Measurements from ENCODE around the gene MYO3B.

The MYO3B gene

DNA sequence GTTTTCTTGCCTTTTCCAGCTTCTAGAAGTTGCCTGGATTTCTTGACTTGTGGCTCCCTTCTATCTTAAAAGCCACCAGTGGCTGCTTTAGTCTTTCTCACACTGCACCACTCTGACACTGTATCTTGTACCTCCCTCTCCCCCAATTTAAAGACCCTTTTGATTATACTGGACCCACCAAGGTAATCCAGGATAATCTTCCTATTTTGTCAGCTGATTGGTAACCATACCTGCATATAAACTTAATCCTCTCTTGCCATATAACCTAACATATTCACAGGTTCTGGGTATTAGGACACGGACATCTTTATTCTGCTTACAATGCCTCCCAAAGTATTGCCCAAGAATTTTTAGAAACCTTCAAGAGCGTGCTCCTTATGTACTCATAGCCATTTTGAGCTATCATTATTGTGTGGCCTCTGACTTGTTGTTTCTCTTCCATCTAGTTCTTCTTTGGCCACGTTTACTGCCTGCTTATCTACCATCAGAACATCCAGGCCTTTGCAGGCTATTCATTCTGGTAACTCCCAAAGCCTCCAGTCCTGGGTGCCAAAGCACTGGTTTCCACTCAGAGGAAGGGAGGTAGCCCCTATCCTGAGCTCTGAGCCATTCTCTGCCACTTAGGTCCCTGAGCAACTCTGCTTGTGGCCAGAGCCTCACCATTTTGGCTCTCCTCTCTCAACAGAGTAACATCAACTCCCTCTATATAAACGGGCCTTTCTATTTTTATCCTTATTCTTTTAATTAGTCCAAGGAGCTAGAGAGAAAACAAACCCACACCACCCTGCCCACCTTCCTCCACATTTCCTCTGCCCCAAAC, 70.8 kb downstream of the MYO3B start:
- H3K9me3 ChIP-seq (ENCODE audit: control insufficient read depth, low read length) = no peaks in the 10 kb centered on the region
- H3K4me3 ChIP-seq (ENCODE audit: insufficient read depth in 1 of 2, low read depth in 1 of 2, low read length in 2 of 2) = no peak overlapping the region
- H2BK12ac ChIP-seq (ENCODE audit: low read length in 2 of 2) = no peak overlapping the region
- no peak overlapping the region for H2BK120ac ChIP-seq (ENCODE audit: low read depth, low read length)
- no peak overlapping the region for H3K4ac ChIP-seq (ENCODE audit: low read depth in 1 of 2, low read length in 2 of 2)
- H4K8ac ChIP-seq (ENCODE audit: low read length) = no peak overlapping the region
- no peak overlapping the region for H3K18ac ChIP-seq (ENCODE audit: low read depth in 1 of 2, low read length in 2 of 2)
- no peak overlapping the region for H3K9ac ChIP-seq (ENCODE audit: low read length)
- no peak overlapping the region for H2AK5ac ChIP-seq (ENCODE audit: low read length, severe bottlenecking)
- H3K79me1 ChIP-seq (replicated peaks; ENCODE audit: low read length, poor library complexity, severe bottlenecking) = no peaks in the 10 kb centered on the region
- no peak overlapping the region for H4K91ac ChIP-seq (ENCODE audit: low read length)
- no peak overlapping the region for H2BK5ac ChIP-seq (ENCODE audit: low read depth, low read length, poor library complexity, severe bottlenecking)
- 79% methylated on average over 4 of the region's 4 CpGs for WGBS
- no peak overlapping the region for H2BK15ac ChIP-seq (ENCODE audit: low read depth, poor library complexity, severe bottlenecking)
- no peaks in the 10 kb centered on the region for H3K36me3 ChIP-seq (ENCODE audit: control insufficient read depth in 1 of 2, insufficient read depth in 2 of 2, low read depth in 1 of 2, low read length in 2 of 2)
- DNase-seq = no peak
- H3K4me2 ChIP-seq (ENCODE audit: low read length, poor library complexity, severe bottlenecking) = no peak overlapping the region
- no peak overlapping the region for H3K23ac ChIP-seq (ENCODE audit: low read length in 2 of 2)
- no peak overlapping the region for H3K14ac ChIP-seq (ENCODE audit: low read length in 2 of 2)
- H3K4me1 ChIP-seq (ENCODE audit: control insufficient read depth, insufficient read depth, low read depth, low read length) = no peaks in the 10 kb centered on the region
- H2AFZ ChIP-seq (ENCODE audit: low read depth, low read length) = no peak overlapping the region
- peaks cover 9 to 26% of the 10 kb centered on the region in 2 experiments for H3K27me3 ChIP-seq (ENCODE audit: control insufficient read depth in 1 of 2, insufficient read depth in 1 of 2, low read length in 2 of 2)
- H3K27ac ChIP-seq (ENCODE audit: low read length, poor library complexity, severe bottlenecking) = no peak overlapping the region

DNA sequence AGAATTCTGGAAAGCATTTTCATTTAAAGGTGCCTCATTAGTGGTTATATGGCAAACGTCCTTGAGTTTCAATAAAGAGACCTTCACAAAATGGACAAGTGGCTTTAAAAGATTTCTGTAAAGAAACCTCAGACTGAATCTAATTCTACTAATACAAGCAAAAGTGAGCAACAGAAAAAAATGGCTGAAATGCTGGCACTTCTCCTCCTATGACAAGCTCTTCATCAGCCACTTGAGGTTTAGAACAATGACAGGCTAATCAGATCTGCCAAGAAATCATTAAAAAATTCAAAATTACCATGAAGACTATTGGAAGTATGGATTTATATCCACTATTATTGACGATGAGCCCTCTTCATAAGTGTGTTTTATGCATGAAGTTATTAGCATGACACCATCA, 71.8 kb downstream of the MYO3B start:
- Histone ChIP-seq H2AK5ac (ENCODE audit: low read length, severe bottlenecking) (no peak overlapping the region), H3K27ac (ENCODE audit: low read length, poor library complexity, severe bottlenecking) (no peak overlapping the region), H3K9ac (ENCODE audit: low read length) (no peak overlapping the region), H3K27me3 (ENCODE audit: control insufficient read depth in 1 of 2, insufficient read depth in 1 of 2, low read length in 2 of 2) (peaks cover 9 to 29% of the 10 kb centered on the region in 2 experiments), H2BK15ac (ENCODE audit: low read depth, poor library complexity, severe bottlenecking) (no peak overlapping the region), H4K91ac (ENCODE audit: low read length) (no peak overlapping the region), H3K4me2 (ENCODE audit: low read length, poor library complexity, severe bottlenecking) (no peak overlapping the region), H2BK120ac (ENCODE audit: low read depth, low read length) (no peak overlapping the region), H4K8ac (ENCODE audit: low read length) (no peak overlapping the region), H3K79me1 (replicated peaks; ENCODE audit: low read length, poor library complexity, severe bottlenecking) (no peaks in the 10 kb centered on the region), H3K14ac (ENCODE audit: low read length in 2 of 2) (no peak overlapping the region), H3K36me3 (ENCODE audit: control insufficient read depth in 1 of 2, insufficient read depth in 2 of 2, low read depth in 1 of 2, low read length in 2 of 2) (no peaks in the 10 kb centered on the region), H3K4ac (ENCODE audit: low read depth in 1 of 2, low read length in 2 of 2) (no peak overlapping the region), H3K18ac (ENCODE audit: low read depth in 1 of 2, low read length in 2 of 2) (no peak overlapping the region), H3K23ac (ENCODE audit: low read length in 2 of 2) (no peak overlapping the region), H2BK5ac (ENCODE audit: low read depth, low read length, poor library complexity, severe bottlenecking) (no peak overlapping the region), H2BK12ac (ENCODE audit: low read length in 2 of 2) (no peak overlapping the region), H3K4me1 (ENCODE audit: control insufficient read depth, insufficient read depth, low read depth, low read length) (no peaks in the 10 kb centered on the region), H3K9me3 (ENCODE audit: control insufficient read depth, low read length) (no peaks in the 10 kb centered on the region), H3K4me3 (ENCODE audit: insufficient read depth in 1 of 2, low read depth in 1 of 2, low read length in 2 of 2) (no peak overlapping the region), H2AFZ (ENCODE audit: low read depth, low read length) (no peak overlapping the region)
- WGBS = 25% methylated on average over 1 of the region's 2 CpGs
- no peak for DNase-seq

DNA sequence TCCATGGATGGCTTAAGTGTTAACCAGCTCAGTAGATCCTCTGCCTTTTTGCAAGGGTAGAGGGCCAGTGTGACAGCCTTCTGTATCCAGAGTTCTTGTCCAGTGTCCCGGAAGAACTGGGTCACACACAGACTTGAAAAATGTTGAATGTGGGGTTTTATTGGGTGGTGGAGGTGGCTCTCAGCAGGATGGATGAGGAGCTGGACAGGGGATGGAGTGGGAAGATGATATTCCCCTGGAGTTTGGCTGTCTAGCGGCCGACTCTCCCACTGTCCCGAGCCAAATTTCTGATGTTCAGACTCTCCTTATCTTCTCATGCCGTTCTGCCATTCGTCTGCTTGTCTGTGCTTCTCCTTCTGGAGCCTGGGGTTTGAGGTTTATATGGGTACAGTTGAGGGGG, 72.6 kb downstream of the MYO3B start:
- H4K8ac ChIP-seq (ENCODE audit: low read length) = no peak overlapping the region
- no peak overlapping the region for H2BK5ac ChIP-seq (ENCODE audit: low read depth, low read length, poor library complexity, severe bottlenecking)
- no peak overlapping the region for H2BK15ac ChIP-seq (ENCODE audit: low read depth, poor library complexity, severe bottlenecking)
- peaks cover 9 to 25% of the 10 kb centered on the region in 2 experiments for H3K27me3 ChIP-seq (ENCODE audit: control insufficient read depth in 1 of 2, insufficient read depth in 1 of 2, low read length in 2 of 2)
- H3K23ac ChIP-seq (ENCODE audit: low read length in 2 of 2) = no peak overlapping the region
- H3K4me1 ChIP-seq (ENCODE audit: control insufficient read depth, insufficient read depth, low read depth, low read length) = no peaks in the 10 kb centered on the region
- H3K9ac ChIP-seq (ENCODE audit: low read length) = no peak overlapping the region
- H3K4me2 ChIP-seq (ENCODE audit: low read length, poor library complexity, severe bottlenecking) = no peak overlapping the region
- no peak for DNase-seq
- no peak overlapping the region for H3K27ac ChIP-seq (ENCODE audit: low read length, poor library complexity, severe bottlenecking)
- no peak overlapping the region for H2AK5ac ChIP-seq (ENCODE audit: low read length, severe bottlenecking)
- WGBS = 97% methylated on average over 4 of the region's 6 CpGs
- no peaks in the 10 kb centered on the region for H3K79me1 ChIP-seq (replicated peaks; ENCODE audit: low read length, poor library complexity, severe bottlenecking)
- H3K4ac ChIP-seq (ENCODE audit: low read depth in 1 of 2, low read length in 2 of 2) = no peak overlapping the region
- H3K18ac ChIP-seq (ENCODE audit: low read depth in 1 of 2, low read length in 2 of 2) = no peak overlapping the region
- no peaks in the 10 kb centered on the region for H3K9me3 ChIP-seq (ENCODE audit: control insufficient read depth, low read length)
- H3K36me3 ChIP-seq (ENCODE audit: control insufficient read depth in 1 of 2, insufficient read depth in 2 of 2, low read depth in 1 of 2, low read length in 2 of 2) = no peaks in the 10 kb centered on the region
- H2BK12ac ChIP-seq (ENCODE audit: low read length in 2 of 2) = no peak overlapping the region
- no peak overlapping the region for H4K91ac ChIP-seq (ENCODE audit: low read length)
- H2AFZ ChIP-seq (ENCODE audit: low read depth, low read length) = no peak overlapping the region
- H3K4me3 ChIP-seq (ENCODE audit: insufficient read depth in 1 of 2, low read depth in 1 of 2, low read length in 2 of 2) = no peak overlapping the region
- no peak overlapping the region for H3K14ac ChIP-seq (ENCODE audit: low read length in 2 of 2)
- no peak overlapping the region for H2BK120ac ChIP-seq (ENCODE audit: low read depth, low read length)

DNA sequence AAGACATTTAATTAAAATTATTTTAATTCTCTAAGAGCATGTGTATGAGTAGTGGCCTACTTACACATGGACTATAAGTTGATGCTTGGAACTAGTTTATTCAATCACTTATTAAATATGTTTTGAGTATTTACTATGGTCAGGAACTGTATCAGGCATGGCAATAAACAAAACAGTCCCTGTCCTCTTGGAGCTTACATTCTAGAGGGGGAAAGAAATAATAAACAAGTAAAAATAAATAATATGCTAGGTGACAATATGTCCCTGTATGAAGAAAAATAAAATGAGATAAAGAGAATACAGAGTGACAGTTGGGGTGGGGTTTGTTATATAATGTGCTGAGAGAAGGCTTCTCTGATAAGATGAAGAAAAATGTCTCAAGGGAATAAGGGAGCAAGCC, 74.5 kb downstream of the MYO3B start:
- H3K36me3 ChIP-seq (ENCODE audit: control insufficient read depth in 1 of 2, insufficient read depth in 2 of 2, low read depth in 1 of 2, low read length in 2 of 2) = no peaks in the 10 kb centered on the region
- no peak overlapping the region for H3K18ac ChIP-seq (ENCODE audit: low read depth in 1 of 2, low read length in 2 of 2)
- H3K9ac ChIP-seq (ENCODE audit: low read length) = no peak overlapping the region
- no peak overlapping the region for H4K8ac ChIP-seq (ENCODE audit: low read length)
- H3K4me1 ChIP-seq (ENCODE audit: control insufficient read depth, insufficient read depth, low read depth, low read length) = no peaks in the 10 kb centered on the region
- H3K27ac ChIP-seq (ENCODE audit: low read length, poor library complexity, severe bottlenecking) = no peak overlapping the region
- peaks cover 9 to 13% of the 10 kb centered on the region in 2 experiments for H3K27me3 ChIP-seq (ENCODE audit: control insufficient read depth in 1 of 2, insufficient read depth in 1 of 2, low read length in 2 of 2)
- no peak overlapping the region for H2BK120ac ChIP-seq (ENCODE audit: low read depth, low read length)
- H2BK5ac ChIP-seq (ENCODE audit: low read depth, low read length, poor library complexity, severe bottlenecking) = no peak overlapping the region
- no peak for DNase-seq
- no peak overlapping the region for H2AFZ ChIP-seq (ENCODE audit: low read depth, low read length)
- no peak overlapping the region for H3K23ac ChIP-seq (ENCODE audit: low read length in 2 of 2)
- H3K14ac ChIP-seq (ENCODE audit: low read length in 2 of 2) = no peak overlapping the region
- H2BK12ac ChIP-seq (ENCODE audit: low read length in 2 of 2) = no peak overlapping the region
- no peak overlapping the region for H2AK5ac ChIP-seq (ENCODE audit: low read length, severe bottlenecking)
- H3K9me3 ChIP-seq (ENCODE audit: control insufficient read depth, low read length) = no peaks in the 10 kb centered on the region
- no peak overlapping the region for H4K91ac ChIP-seq (ENCODE audit: low read length)
- no peak overlapping the region for H3K4ac ChIP-seq (ENCODE audit: low read depth in 1 of 2, low read length in 2 of 2)
- no peak overlapping the region for H2BK15ac ChIP-seq (ENCODE audit: low read depth, poor library complexity, severe bottlenecking)
- H3K4me2 ChIP-seq (ENCODE audit: low read length, poor library complexity, severe bottlenecking) = no peak overlapping the region
- no peaks in the 10 kb centered on the region for H3K79me1 ChIP-seq (replicated peaks; ENCODE audit: low read length, poor library complexity, severe bottlenecking)
- no peak overlapping the region for H3K4me3 ChIP-seq (ENCODE audit: insufficient read depth in 1 of 2, low read depth in 1 of 2, low read length in 2 of 2)
